PC-9 (cell line): Measurements from ENCODE around the gene ALKBH5. TPM values are rescaled to one million over a fixed set of nuclear protein-coding genes. Genes with fewer than 3 reads are reported as not detected.

Experiments
- BruUV-seq: library from RNA; stranded (reverse); fragments of 400-500 nt; replicated peaks from 2 replicates; lab custom pipeline; 2021; lab: Mats Ljungman, UMichigan
- CTCF ChIA-PET: fragments of 300-600 bp; sonication (Branson Sonifier 250); formaldehyde crosslinking; loops from one replicate; lab custom pipeline; 2022; ENCODE audit warnings: antibody characterized with exemption; lab: Charles Lee
- POLR2A ChIA-PET: fragments of 300-600 bp; sonication (Branson Sonifier 250); formaldehyde crosslinking; loops from one replicate; lab custom pipeline; 2022; ENCODE audit warnings: antibody characterized with exemption; ENCODE audit not compliant: unreplicated experiment; lab: Charles Lee
- DNase-seq, 2 experiments: peaks; one replicate each; pipeline versions ENCODE4 v3.0.0 to v3.0.0-alpha.2; 2015 to 2022; ENCODE audit warnings: mixed read lengths in 1 of 2
- H2AFZ ChIP-seq: fragments of 200-600 bp; sonication (generic); 2 replicates; pipeline ENCODE4 v1.8.1; 2017; ENCODE audit warnings: antibody characterized with exemption
- H3F3A ChIP-seq: fragments of 200-600 bp; sonication (generic); 2 replicates; pipeline ENCODE4 v1.8.1; 2017; ENCODE audit warnings: antibody characterized with exemption, mild to moderate bottlenecking, low read depth; ENCODE audit not compliant: insufficient read depth
- H3K27ac ChIP-seq: fragments of 200-600 bp; sonication (generic); 2 replicates; pipeline ENCODE4 v1.6.1; 2016; ENCODE audit warnings: mixed run types
- H3K27me3 ChIP-seq: fragments of 200-600 bp; sonication (generic); 2 replicates; pipeline ENCODE4 v1.6.1; 2016; ENCODE audit warnings: low read depth, mixed run types; ENCODE audit not compliant: insufficient read depth
- H3K36me3 ChIP-seq: fragments of 200-600 bp; sonication (generic); 2 replicates; pipeline ENCODE4 v1.6.1; 2016; ENCODE audit warnings: low read depth, mixed run types
- H3K4me1 ChIP-seq: fragments of 200-600 bp; sonication (generic); replicated peaks from 2 replicates; pipeline ENCODE4 v1.6.1; 2016; ENCODE audit warnings: mixed run types; ENCODE audit not compliant: insufficient read depth
- H3K4me2 ChIP-seq: fragments of 200-600 bp; sonication (generic); 2 replicates; pipeline ENCODE4 v1.6.1; 2017; ENCODE audit warnings: mixed run types
- H3K4me3 ChIP-seq: fragments of 200-600 bp; sonication (generic); 2 replicates; pipeline ENCODE4 v1.6.1; 2016; ENCODE audit warnings: mixed run types
- H3K79me2 ChIP-seq: fragments of 200-600 bp; sonication (generic); 2 replicates; pipeline ENCODE4 v1.6.1; 2017; ENCODE audit warnings: low read depth, mixed run types
- H3K9me2 ChIP-seq: fragments of 200-600 bp; sonication (generic); 2 replicates; pipeline ENCODE4 v1.8.1; 2017; ENCODE audit warnings: mild to moderate bottlenecking; ENCODE audit not compliant: insufficient read depth
- H3K9me3 ChIP-seq: fragments of 200-600 bp; sonication (generic); 2 replicates; pipeline ENCODE4 v1.8.1; 2016; ENCODE audit warnings: low read depth; ENCODE audit not compliant: insufficient read depth
- H4K20me1 ChIP-seq: fragments of 200-600 bp; sonication (generic); 2 replicates; pipeline ENCODE4 v1.8.1; 2017; ENCODE audit not compliant: insufficient read depth
- EZH2 ChIP-seq: fragments of 200-600 bp; sonication (generic); IDR thresholded peaks from 2 replicates; pipeline ENCODE4 v1.8.0; 2017; ENCODE audit warnings: antibody characterized with exemption, low read depth
- intact Hi-C: fragments of 100-400 bp; cut with micrococcal nuclease; formaldehyde crosslinking; loops from one replicate; pipeline ENCODE4 v1.10.0; 2022; ENCODE audit not compliant: unreplicated experiment
- total RNA-seq: library from RNA; stranded (reverse); gene quantifications from 2 replicates; pipeline ENCODE4 v1.2.3, GENCODE V29; 2021
- TF ChIP-seq, protein P1 (sequence below): fragments of 200-600 bp; sonication (generic); conservative IDR thresholded peaks from 2 replicates; pipeline ENCODE4 v1.6.1; 2017; ENCODE audit warnings: mixed run types, antibody characterized with exemption, mild to moderate bottlenecking, moderate library complexity

ALKBH5 gene
- total RNA-seq, 1 experiment from 2014 or later: 117 TPM

DNA sequence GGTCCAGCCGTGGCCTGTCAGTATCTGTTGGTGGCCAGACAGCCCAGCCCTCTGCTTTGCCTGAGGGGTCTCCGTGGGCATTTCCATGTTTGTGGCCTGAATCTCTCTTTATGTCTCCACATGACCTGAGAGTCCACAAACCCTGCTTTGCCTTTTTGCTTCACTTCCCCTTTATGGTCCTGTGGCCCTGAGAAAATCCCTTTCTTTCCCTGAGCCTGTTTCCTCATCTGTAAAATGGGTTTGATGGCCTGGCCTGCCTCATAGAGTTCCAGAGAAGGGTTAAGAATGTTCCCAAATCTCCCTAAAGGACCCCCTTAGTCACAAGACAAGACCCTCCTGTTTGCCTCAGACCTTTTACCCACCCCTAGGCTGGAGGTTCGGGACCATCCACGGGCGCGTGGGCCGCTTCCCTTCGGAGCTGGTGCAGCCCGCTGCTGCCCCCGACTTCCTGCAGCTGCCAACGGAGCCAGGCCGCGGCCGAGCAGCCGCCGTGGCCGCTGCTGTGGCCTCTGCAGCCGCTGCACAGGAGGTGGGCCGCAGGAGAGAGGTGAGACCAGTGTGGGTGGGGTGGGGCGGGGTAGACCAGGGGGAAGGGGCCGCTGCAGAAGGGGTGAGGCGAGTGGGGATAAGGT, 26.2 kb upstream of the ALKBH5 start:
- CTCF ChIA-PET: no interaction called here

DNA sequence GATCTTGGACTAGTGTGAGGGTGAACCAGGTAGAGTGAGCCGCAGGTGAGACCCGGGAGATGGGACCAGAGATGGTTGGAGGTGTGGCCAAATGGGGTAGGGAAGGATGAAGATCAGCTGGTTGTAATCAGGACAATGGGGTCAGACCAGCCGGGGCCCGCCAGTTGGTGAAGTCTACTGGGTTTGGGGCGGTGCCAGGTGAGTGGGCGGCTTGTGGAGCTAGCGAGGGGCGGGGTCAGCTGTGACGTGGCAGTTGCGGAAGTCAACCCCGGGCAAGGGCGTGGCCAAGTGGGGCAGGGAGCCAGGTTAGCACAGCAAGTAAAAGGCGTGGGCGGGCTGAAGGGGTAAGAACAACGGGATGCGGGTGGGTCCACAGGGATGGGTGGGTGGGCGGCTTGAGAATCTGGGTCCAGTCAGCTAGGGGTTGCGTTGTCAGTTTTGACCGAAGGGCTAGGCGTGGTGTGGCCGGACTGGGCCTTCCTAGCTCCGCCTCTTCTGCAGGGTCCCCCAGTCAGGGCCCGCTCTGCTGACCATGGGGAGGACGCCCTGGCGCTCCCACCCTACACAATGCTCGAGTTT, 25.5 kb upstream of the ALKBH5 start:
- CTCF ChIA-PET: no interaction called here
- Histone ChIP-seq H3F3A (peaks cover 31% of the 10 kb centered on the region; the same call in 1 of the 2 replicates), H3K4me3 (peak overlapping the region; percentile 46; the same call in 1 of the 2 replicates), H3K4me1 (0 out of 2 replicates have a peak, but pooled peaks cover 5% of the 10 kb centered on the region), H3K27ac (no peak overlapping the region), H3K36me3 (no peaks in the 10 kb centered on the region), H3K4me2 (peak overlapping the region; percentile 70), H2AFZ (peak overlapping the region; percentile 56; the same call in 1 of the 2 replicates), H3K79me2 (no peaks in the 10 kb centered on the region), H4K20me1 (no peaks in the 10 kb centered on the region), H3K27me3 (no peaks in the 10 kb centered on the region), H3K9me2 (no peaks in the 10 kb centered on the region), H3K9me3 (no peaks in the 10 kb centered on the region)
- peak; percentile 69 to 96 for DNase-seq
- TF ChIP-seq, protein P1, sequence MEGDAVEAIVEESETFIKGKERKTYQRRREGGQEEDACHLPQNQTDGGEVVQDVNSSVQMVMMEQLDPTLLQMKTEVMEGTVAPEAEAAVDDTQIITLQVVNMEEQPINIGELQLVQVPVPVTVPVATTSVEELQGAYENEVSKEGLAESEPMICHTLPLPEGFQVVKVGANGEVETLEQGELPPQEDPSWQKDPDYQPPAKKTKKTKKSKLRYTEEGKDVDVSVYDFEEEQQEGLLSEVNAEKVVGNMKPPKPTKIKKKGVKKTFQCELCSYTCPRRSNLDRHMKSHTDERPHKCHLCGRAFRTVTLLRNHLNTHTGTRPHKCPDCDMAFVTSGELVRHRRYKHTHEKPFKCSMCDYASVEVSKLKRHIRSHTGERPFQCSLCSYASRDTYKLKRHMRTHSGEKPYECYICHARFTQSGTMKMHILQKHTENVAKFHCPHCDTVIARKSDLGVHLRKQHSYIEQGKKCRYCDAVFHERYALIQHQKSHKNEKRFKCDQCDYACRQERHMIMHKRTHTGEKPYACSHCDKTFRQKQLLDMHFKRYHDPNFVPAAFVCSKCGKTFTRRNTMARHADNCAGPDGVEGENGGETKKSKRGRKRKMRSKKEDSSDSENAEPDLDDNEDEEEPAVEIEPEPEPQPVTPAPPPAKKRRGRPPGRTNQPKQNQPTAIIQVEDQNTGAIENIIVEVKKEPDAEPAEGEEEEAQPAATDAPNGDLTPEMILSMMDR: no peak
- TF ChIP-seq EZH2: no peak
- no TSS peak for BruUV-seq
- POLR2A ChIA-PET: interaction anchor here (0.5 to 0.7 kb wide), 3 partner anchors 25 to 64 kb away, joined by 4 to 9 read pairs (median 8); partner anchors contain the start of gene ALKBH5
- intact Hi-C loops: loop anchor here (2.0 kb wide), 1 partner anchor 25 kb away; the partner anchor contains the start of gene ALKBH5

More for the DNA sequence above, 26.2 kb upstream of the ALKBH5 start:
- Histone ChIP-seq H3K27me3 (no peaks in the 10 kb centered on the region), H3K4me2 (no peak overlapping the region), H3K9me3 (no peaks in the 10 kb centered on the region), H3K36me3 (no peaks in the 10 kb centered on the region), H3F3A (peaks cover 34% of the 10 kb centered on the region; the same call in 1 of the 2 replicates), H3K4me1 (0 out of 2 replicates have a peak, but pooled peaks cover 5% of the 10 kb centered on the region), H4K20me1 (no peaks in the 10 kb centered on the region), H2AFZ (no peak overlapping the region), H3K9me2 (no peaks in the 10 kb centered on the region), H3K4me3 (no peak overlapping the region), H3K27ac (no peak overlapping the region), H3K79me2 (no peaks in the 10 kb centered on the region)
- BruUV-seq: no TSS peak
- intact Hi-C loops: no loop called here
- TF ChIP-seq, protein P1: no peak
- no peak for TF ChIP-seq EZH2
- DNase-seq: no peak
- POLR2A ChIA-PET: interaction anchor here (0.7 kb wide), 1 partner anchor 37 kb away, joined by 8 read pairs; no protein-coding TSS in a partner anchor

DNA sequence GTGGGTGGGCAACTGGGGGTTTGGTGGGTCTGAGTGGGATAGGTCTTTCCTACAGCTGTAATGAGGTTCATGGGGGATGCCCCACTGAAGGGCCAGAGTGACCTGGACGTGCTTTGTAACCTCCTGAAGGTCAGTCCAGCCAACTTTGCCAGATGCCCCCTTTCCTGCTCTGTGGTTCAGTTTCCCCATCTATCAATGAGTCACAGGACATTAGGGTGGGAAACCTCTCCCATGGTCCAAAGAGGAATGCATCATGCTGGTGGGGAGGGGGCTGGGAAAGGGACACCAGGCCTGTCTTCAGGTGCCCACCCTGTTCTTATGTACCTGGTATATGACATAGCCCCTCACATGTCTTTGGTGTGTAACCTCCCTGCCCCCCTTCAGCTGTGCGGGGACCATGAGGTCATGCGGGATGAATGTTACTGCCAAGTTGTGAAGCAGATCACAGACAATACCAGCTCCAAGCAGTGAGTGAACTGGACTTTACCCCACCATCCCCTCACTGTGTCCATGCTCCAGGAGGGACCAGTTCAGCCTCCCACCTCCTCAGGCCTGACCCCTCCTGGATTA, 24.0 kb upstream of the ALKBH5 start:
- Histone ChIP-seq H4K20me1 (no peaks in the 10 kb centered on the region), H2AFZ (no peak overlapping the region), H3K9me3 (no peaks in the 10 kb centered on the region), H3K4me3 (no peak overlapping the region), H3K9me2 (no peaks in the 10 kb centered on the region), H3K36me3 (no peaks in the 10 kb centered on the region), H3K4me1 (0 out of 2 replicates have a peak, but pooled peaks cover 5% of the 10 kb centered on the region), H3F3A (peaks cover 25% of the 10 kb centered on the region; the same call in 1 of the 2 replicates), H3K27me3 (no peaks in the 10 kb centered on the region), H3K4me2 (no peak overlapping the region), H3K79me2 (no peaks in the 10 kb centered on the region), H3K27ac (no peak overlapping the region)
- TF ChIP-seq EZH2: no peak
- TF ChIP-seq, protein P1: no peak
- ChIA-PET CTCF (no interaction called here), POLR2A (no interaction called here)
- intact Hi-C loops: loop anchor here (2.0 kb wide), 1 partner anchor 23 kb away; the partner anchor contains the start of gene ALKBH5
- no TSS peak for BruUV-seq
- no peak for DNase-seq
